Prostate gland (tissue), 2 donors: ENCODE measurements around the gene TTC14. TPM values are rescaled to one million over a fixed set of nuclear protein-coding genes. Genes with fewer than 3 reads are reported as not detected.
A peak's percentile ranks its signal among the peaks of the same experiment; 100 is the strongest.

Experiments
- DNase-seq: peaks from one replicate; pipeline ENCODE4 v3.0.0-alpha.2; 2019; ENCODE audit warnings: low spot score
- H3K27ac ChIP-seq, 2 donors: fragments of 200-600 bp; sonication (generic); 2 replicates each; pipeline ENCODE4 v1.5.1; 2017 to 2019
- H3K27me3 ChIP-seq: fragments of 200-600 bp; sonication (generic); replicated peaks from 2 replicates; pipeline ENCODE4 v1.5.1; 2019; ENCODE audit not compliant: insufficient read depth
- H3K36me3 ChIP-seq, 2 donors: fragments of 200-600 bp; sonication (generic); 1 replicate in 1 of 2; 2 replicates in 1 of 2; pipeline versions ENCODE4 v1.5.1 to v1.8.1; 2017 to 2019
- H3K4me1 ChIP-seq: fragments of 200-600 bp; sonication (generic); replicated peaks from 2 replicates; pipeline ENCODE4 v1.5.1; 2019
- H3K4me3 ChIP-seq, 2 donors: fragments of 200-600 bp; sonication (generic); 2 replicates each; pipeline ENCODE4 v1.5.1; 2017 to 2019
- H3K9me3 ChIP-seq: fragments of 200-600 bp; sonication (generic); 2 replicates; pipeline ENCODE4 v1.5.1; 2017
- POLR2A ChIP-seq: fragments of 450-650 bp; IDR thresholded peaks from one replicate; pipeline ENCODE4 v1.6.1; 2016; ENCODE audit warnings: antibody characterized with exemption, mild to moderate bottlenecking
- POLR2AphosphoS5 ChIP-seq: sonication (generic); formaldehyde crosslinking; IDR thresholded peaks from one replicate; pipeline ENCODE4 v1.6.1; 2017; ENCODE audit warnings: antibody characterized with exemption
- WGBS: methylation state at CpG from one replicate; pipeline ENCODE4 v1.1.5; 2018; 5-methylcytosine and 5-hydroxymethylcytosine counted together
- intact Hi-C: fragments of 100-400 bp; cut with DNase I; formaldehyde crosslinking; loops from one replicate; pipeline ENCODE4 v1.14.2; 2022
- total RNA-seq, 2 donors: library from RNA; depleted of rRNA; stranded (reverse); fragments of >200 nt; gene quantifications; one replicate each; pipeline ENCODE4 v1.1.0, GENCODE V29; 2016
- TF ChIP-seq, protein P1 (sequence below), 4 experiments: fragments of 200-600 bp in 2 of 4; fragments of 450-650 bp in 2 of 4; sonication (generic) in 2 of 4; IDR thresholded peaks; 1 replicate in 3 of 4; 2 replicates in 1 of 4; pipeline ENCODE4 v1.5.1; 2016 to 2019; ENCODE audit warnings: antibody characterized with exemption in 4 of 4, mild to moderate bottlenecking in 2 of 4, moderate library complexity in 2 of 4

The TTC14 gene
- total RNA-seq, 2 donors from 2014 or later: 40.5 to 78.7 TPM

DNA sequence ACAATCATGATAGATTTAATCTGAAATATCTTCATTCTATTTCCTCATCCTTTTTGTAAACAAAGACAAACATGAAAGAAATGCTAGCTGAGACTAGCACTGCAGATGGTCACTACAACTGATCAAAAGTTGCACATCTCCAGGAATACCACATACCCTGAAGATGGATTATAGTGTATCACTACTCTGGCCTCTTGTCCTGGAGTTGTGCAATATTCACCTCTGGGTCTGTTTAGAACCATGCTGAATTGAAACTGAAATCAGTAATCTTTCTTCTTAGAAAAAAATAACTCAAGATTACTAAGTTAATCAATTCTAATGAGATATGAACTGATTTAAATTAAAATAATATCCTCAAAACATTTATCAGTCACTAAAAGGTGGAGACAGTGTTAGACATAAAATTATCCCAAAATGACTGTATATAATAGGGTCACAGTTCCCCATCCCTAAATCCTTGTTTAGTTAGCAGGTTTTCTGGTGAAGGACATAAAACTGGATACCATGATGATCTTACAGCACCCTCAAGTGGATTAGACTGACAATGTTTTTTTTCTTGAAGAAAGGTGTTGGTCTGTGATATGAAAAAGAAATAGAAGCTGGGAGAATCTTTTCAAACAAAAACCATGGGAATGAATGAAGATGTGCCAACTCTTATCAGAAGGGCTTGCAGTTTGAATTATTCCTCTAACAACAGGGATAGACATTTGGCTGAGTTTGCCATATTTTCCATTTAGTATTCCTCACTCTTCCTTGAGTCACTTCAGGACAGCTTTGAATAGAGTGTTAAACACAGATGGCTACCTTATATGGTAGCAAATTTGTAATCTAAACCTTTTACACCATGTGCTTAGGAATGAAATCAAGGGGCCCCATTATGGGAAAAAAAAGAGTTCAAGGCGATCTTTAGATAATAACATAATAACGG lies 7.1 kb upstream of the TTC14 start:
- no peak for DNase-seq
- intact Hi-C loops: loop anchor here (5.0 to 10.0 kb wide), 2 partner anchors 663 to 780 kb away; no protein-coding TSS in a partner anchor
- Histone ChIP-seq H3K4me1 (no peaks in the 10 kb centered on the region), H3K9me3 (no peaks in the 10 kb centered on the region), H3K27ac (no peak overlapping the region), H3K36me3 (no peaks in the 10 kb centered on the region), H3K27me3 (no peaks in the 10 kb centered on the region), H3K4me3 (no peak overlapping the region)
- TF ChIP-seq, protein P1, sequence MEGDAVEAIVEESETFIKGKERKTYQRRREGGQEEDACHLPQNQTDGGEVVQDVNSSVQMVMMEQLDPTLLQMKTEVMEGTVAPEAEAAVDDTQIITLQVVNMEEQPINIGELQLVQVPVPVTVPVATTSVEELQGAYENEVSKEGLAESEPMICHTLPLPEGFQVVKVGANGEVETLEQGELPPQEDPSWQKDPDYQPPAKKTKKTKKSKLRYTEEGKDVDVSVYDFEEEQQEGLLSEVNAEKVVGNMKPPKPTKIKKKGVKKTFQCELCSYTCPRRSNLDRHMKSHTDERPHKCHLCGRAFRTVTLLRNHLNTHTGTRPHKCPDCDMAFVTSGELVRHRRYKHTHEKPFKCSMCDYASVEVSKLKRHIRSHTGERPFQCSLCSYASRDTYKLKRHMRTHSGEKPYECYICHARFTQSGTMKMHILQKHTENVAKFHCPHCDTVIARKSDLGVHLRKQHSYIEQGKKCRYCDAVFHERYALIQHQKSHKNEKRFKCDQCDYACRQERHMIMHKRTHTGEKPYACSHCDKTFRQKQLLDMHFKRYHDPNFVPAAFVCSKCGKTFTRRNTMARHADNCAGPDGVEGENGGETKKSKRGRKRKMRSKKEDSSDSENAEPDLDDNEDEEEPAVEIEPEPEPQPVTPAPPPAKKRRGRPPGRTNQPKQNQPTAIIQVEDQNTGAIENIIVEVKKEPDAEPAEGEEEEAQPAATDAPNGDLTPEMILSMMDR (IDR thresholded peaks at IDR 0.05): peak in 1 of 4 experiments; percentile 34
- TF ChIP-seq POLR2AphosphoS5 (no peak), POLR2A (no peak)
- WGBS: 67% methylated on average over 2 of the region's 2 CpGs

DNA sequence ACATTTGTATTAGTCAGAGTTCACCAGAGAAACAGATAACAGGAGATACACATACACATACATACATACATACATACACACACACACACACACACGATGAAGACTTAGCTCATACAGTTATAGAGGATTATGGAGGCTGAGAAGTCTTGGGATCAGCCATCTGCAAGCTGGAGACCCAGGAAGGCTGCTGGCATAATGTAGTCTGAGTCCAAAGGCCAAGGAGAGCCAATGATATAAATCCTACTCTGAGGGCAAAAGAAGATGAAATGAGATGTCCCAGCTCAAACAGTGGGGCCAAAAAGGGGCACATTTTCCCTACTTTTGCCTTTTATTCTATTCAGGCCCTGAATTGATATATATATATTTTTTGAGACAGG lies 6.4 kb upstream of the TTC14 start:
- WGBS: 75% methylated on average over 1 of the region's 1 CpG
- DNase-seq: no peak
- H3K4me1 ChIP-seq: no peaks in the 10 kb centered on the region
- TF ChIP-seq POLR2AphosphoS5 (no peak), POLR2A (no peak)
- TF ChIP-seq, protein P1 (IDR thresholded peaks at IDR 0.05): no peak
- H3K9me3 ChIP-seq: no peaks in the 10 kb centered on the region
- H3K27ac ChIP-seq: no peak overlapping the region
- no peak overlapping the region for H3K4me3 ChIP-seq
- no peaks in the 10 kb centered on the region for H3K27me3 ChIP-seq
- no peaks in the 10 kb centered on the region for H3K36me3 ChIP-seq
- intact Hi-C loops: loop anchor here (5.0 to 10.0 kb wide), 2 partner anchors 663 to 781 kb away; no protein-coding TSS in a partner anchor

DNA sequence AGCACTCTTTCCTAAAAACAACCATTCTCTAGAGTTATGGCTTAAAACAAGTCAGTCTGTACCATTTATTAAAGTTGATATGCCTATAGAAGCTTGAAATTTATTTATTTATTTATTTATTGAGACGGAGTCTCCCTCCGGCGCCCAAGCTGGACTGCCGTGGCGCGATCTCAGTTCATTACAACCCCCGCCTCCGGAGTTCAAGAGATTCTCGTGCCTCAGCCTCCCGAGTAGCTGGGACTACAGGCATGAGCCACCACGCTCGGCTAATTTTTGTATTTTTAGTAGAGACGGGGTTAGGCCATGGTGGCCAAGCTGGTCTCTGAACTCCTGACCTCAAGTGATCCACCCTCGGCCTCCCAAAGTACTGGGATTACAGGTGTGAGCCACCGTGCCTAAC lies 1.5 kb upstream of the TTC14 start:
- H3K36me3 ChIP-seq: no peaks in the 10 kb centered on the region
- H3K4me3 ChIP-seq: no peak overlapping the region
- H3K27me3 ChIP-seq: no peaks in the 10 kb centered on the region
- TF ChIP-seq POLR2A: no peak
- no peak for TF ChIP-seq POLR2AphosphoS5
- TF ChIP-seq, protein P1 (IDR thresholded peaks at IDR 0.05): no peak
- no peak overlapping the region for H3K27ac ChIP-seq
- no peaks in the 10 kb centered on the region for H3K9me3 ChIP-seq
- H3K4me1 ChIP-seq: no peaks in the 10 kb centered on the region
- intact Hi-C loops: no loop called here
- 97% methylated on average over 15 of the region's 15 CpGs for WGBS
- DNase-seq: no peak

DNA sequence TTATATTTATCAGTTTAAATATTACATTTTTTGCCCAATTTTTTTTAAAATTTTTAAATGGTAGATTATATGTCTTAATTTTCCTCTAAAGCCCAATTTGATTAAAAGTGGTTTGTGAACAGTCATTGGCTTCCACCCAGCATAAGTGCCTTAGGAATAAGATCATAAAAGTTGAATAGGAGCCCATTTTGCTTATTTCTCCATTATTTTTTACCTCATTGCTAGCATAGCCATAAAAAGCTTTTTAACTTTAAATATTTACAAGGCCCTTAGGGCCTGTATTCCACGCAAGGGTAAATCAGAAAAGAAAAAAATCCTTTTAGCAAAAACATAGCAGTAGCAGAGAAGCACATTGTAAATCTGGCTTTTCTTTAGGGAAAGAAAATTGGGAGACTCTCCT lies 9.0 kb downstream of the TTC14 start:
- TF ChIP-seq, protein P1 (IDR thresholded peaks at IDR 0.05): no peak
- no peak overlapping the region for H3K27ac ChIP-seq
- intact Hi-C loops: no loop called here
- H3K27me3 ChIP-seq: no peaks in the 10 kb centered on the region
- no peaks in the 10 kb centered on the region for H3K4me1 ChIP-seq
- peaks cover 0 to 15% of the 10 kb centered on the region in 2 donors for H3K36me3 ChIP-seq
- H3K4me3 ChIP-seq: no peak overlapping the region
- H3K9me3 ChIP-seq: no peaks in the 10 kb centered on the region
- DNase-seq: no peak
- WGBS: 55% methylated on average over 1 of the region's 1 CpG

DNA sequence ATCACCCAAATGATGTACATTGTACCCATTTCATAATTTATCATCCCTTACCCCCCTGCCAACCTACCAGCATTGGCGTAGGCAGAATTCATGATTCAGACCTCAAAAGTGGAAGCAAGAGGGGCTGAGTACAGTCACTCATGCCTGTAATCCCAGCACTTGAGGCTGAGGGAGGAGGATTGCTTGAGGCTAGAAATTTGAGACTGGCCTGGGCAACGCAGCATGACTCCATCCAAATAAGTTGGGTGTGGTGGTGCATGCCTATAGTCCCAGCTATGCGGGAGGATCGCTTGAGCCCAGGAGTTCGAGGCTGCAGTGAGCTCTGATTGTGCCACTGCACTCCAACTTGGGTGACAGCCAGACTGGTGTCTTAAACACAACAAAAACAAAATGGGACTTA lies 10.4 kb downstream of the TTC14 start:
- WGBS: 91% methylated on average over 5 of the region's 5 CpGs
- no peak for TF ChIP-seq POLR2AphosphoS5
- TF ChIP-seq POLR2A: no peak
- TF ChIP-seq, protein P1 (IDR thresholded peaks at IDR 0.05): no peak
- H3K9me3 ChIP-seq: no peaks in the 10 kb centered on the region
- peaks cover 0 to 11% of the 10 kb centered on the region in 2 donors for H3K36me3 ChIP-seq
- no peaks in the 10 kb centered on the region for H3K27me3 ChIP-seq
- H3K4me1 ChIP-seq: no peaks in the 10 kb centered on the region
- no peak overlapping the region for H3K4me3 ChIP-seq
- no peak for DNase-seq
- intact Hi-C loops: no loop called here
- no peak overlapping the region for H3K27ac ChIP-seq
